ENCODE measurements around the gene GPR25.
"Not testable (repeated sequence)": the region's sequence is repeated elsewhere in the genome, so short reads cannot be mapped to it uniquely, and the experiment has no call there.

- TF ChIP-seq CTCF (IDR thresholded peaks at IDR 0.05; ENCODE audit: low read length); EZH2 (IDR thresholded peaks at IDR 0.05; ENCODE audit: borderline replicate concordance, low read length): not testable (repeated sequence)
Measured at GRCh38 chr1:200911936-200912335, 39.2 kb downstream of the GPR25 start.

All from OCI-LY1 (cell line).